Fibroblast of lung (primary cell): ENCODE data around the gene ENO1. TPM values are rescaled to one million over a fixed set of nuclear protein-coding genes. Genes with fewer than 3 reads are reported as not detected.
"Not testable (repeated sequence)": the region's sequence is repeated elsewhere in the genome, so short reads cannot be mapped to it uniquely, and the experiment has no call there.

Source experiments
- DNase-seq, 2 donors: peaks; one replicate each; pipeline versions ENCODE4 v3.0.0 to v3.0.0-alpha.2; 2010; ENCODE audit warnings: low read depth in 2 of 2
- H2AFZ ChIP-seq: 2 replicates; pipeline ENCODE4 v1.5.1; 2012; ENCODE audit warnings: low read length, control low read depth, inconsistent platforms
- H3K27ac ChIP-seq: 2 replicates; pipeline ENCODE4 v1.5.1; 2011; ENCODE audit warnings: low read length, control low read depth; ENCODE audit not compliant: insufficient read depth
- H3K27me3 ChIP-seq: 2 replicates; pipeline ENCODE4 v1.5.1; 2011; ENCODE audit warnings: mild to moderate bottlenecking, low read length; ENCODE audit not compliant: control insufficient read depth, insufficient read depth
- H3K36me3 ChIP-seq: 2 replicates; pipeline ENCODE4 v1.5.1; 2011; ENCODE audit warnings: low read length; ENCODE audit not compliant: control insufficient read depth, insufficient read depth
- H3K4me1 ChIP-seq: 2 replicates; pipeline ENCODE4 v1.5.1; 2011; ENCODE audit warnings: low read length; ENCODE audit not compliant: control insufficient read depth, insufficient read depth; ENCODE audit errors: extremely low read depth
- H3K4me2 ChIP-seq: 2 replicates; pipeline ENCODE4 v1.5.1; 2011; ENCODE audit warnings: low read length, control low read depth; ENCODE audit not compliant: insufficient read depth; ENCODE audit errors: extremely low read depth
- H3K4me3 ChIP-seq, 4 experiments: fragments of 200-600 bp in 1 of 4; sonication (generic) in 1 of 4; replicated peaks in 1 of 4; 2 replicates each; pipeline ENCODE4 v1.5.1; 2011 to 2016; ENCODE audit warnings: low read length in 4 of 4, low read depth in 3 of 4, mild to moderate bottlenecking in 3 of 4, control low read depth in 2 of 4, inconsistent platforms in 1 of 4, mixed read lengths in 1 of 4; ENCODE audit not compliant: insufficient read depth in 1 of 4; ENCODE audit errors: control extremely low read depth in 1 of 4
- H3K79me2 ChIP-seq: 2 replicates; pipeline ENCODE4 v1.5.1; 2012; ENCODE audit warnings: mild to moderate bottlenecking, low read length, inconsistent platforms; ENCODE audit not compliant: control insufficient read depth, insufficient read depth
- H3K9ac ChIP-seq: 2 replicates; pipeline ENCODE4 v1.5.1; 2011; ENCODE audit warnings: mild to moderate bottlenecking, low read length, control low read depth; ENCODE audit not compliant: insufficient read depth
- H3K9me3 ChIP-seq: 2 replicates; pipeline ENCODE4 v1.5.1; 2012; ENCODE audit warnings: low read depth, low read length; ENCODE audit not compliant: control insufficient read depth, insufficient read depth
- H4K20me1 ChIP-seq: 2 replicates; pipeline ENCODE4 v1.5.1; 2011; ENCODE audit warnings: low read length; ENCODE audit not compliant: control insufficient read depth, insufficient read depth; ENCODE audit errors: extremely low read depth
- CTCF ChIP-seq, 2 donors: IDR thresholded peaks in 1 of 2; conservative IDR thresholded peaks in 1 of 2; 1 replicate in 1 of 2; 2 replicates in 1 of 2; pipeline ENCODE4 v1.5.1; 2011 to 2012; ENCODE audit warnings: low read length in 2 of 2, control low read depth in 1 of 2, inconsistent platforms in 1 of 2, low read depth in 1 of 2, mild to moderate bottlenecking in 1 of 2
- EZH2 ChIP-seq: IDR thresholded peaks from 2 replicates; pipeline ENCODE4 v1.5.1; 2012; ENCODE audit warnings: low read length, control low read depth, mild to moderate bottlenecking; ENCODE audit errors: missing control alignments
- polyA plus RNA-seq, 2 donors: library from polyadenylated mRNA; depleted of rRNA in 1 of 2; stranded (reverse) in 1 of 2; unstranded in 1 of 2; fragments of >200 nt; gene quantifications; 2 replicates each; pipeline ENCODE4 v1.2.1, GENCODE V29; 2011 to 2012; ENCODE audit warnings: missing spikeins in 1 of 2
- total RNA-seq: library from RNA; depleted of rRNA; stranded (reverse); fragments of >200 nt; gene quantifications from 2 replicates; pipeline ENCODE4 v1.2.1, GENCODE V29; 2014

Gene ENO1
- total and polyA plus RNA-seq, 2 donors (not counting 1 experiment from before 2014, with no cell fraction given) = 963 to 1,177 TPM

GRCh38 chr1:8902765-8903164 lies 24.3 kb upstream of the ENO1 start:
- no peak overlapping the region for H3K4me3 ChIP-seq
- no peak overlapping the region for H3K4me2 ChIP-seq
- H4K20me1 ChIP-seq = no peaks in the 10 kb centered on the region
- TF ChIP-seq EZH2 (no peak), CTCF (conservative IDR thresholded peaks at IDR 0.05 in 1 of 2, IDR thresholded peaks at IDR 0.05 in 1 of 2; ENCODE audit: low read depth in 1 of 2, low read length in 2 of 2) (peak; percentile 7 to 23)
- no peaks in the 10 kb centered on the region for H3K27me3 ChIP-seq
- H3K27ac ChIP-seq = no peak overlapping the region
- no peak overlapping the region for H3K9ac ChIP-seq
- H3K4me1 ChIP-seq = peaks cover 15% of the 10 kb centered on the region
- H3K79me2 ChIP-seq = no peaks in the 10 kb centered on the region
- DNase-seq = peak in 1 of 2 donors; percentile 63
- H3K36me3 ChIP-seq = no peaks in the 10 kb centered on the region
- H2AFZ ChIP-seq = no peak overlapping the region
- H3K9me3 ChIP-seq = no peaks in the 10 kb centered on the region

GRCh38 chr1:8900684-8901083 lies 22.2 kb upstream of the ENO1 start:
- not testable (repeated sequence) for H3K27me3 ChIP-seq

GRCh38 chr1:8899046-8899445 lies 20.6 kb upstream of the ENO1 start:
- no peaks in the 10 kb centered on the region for H4K20me1 ChIP-seq
- no peak overlapping the region for H3K27ac ChIP-seq
- H3K4me2 ChIP-seq = no peak overlapping the region
- no peaks in the 10 kb centered on the region for H3K36me3 ChIP-seq
- H3K4me3 ChIP-seq = no peak overlapping the region
- DNase-seq = no peak
- peaks cover 8% of the 10 kb centered on the region for H3K4me1 ChIP-seq
- no peak overlapping the region for H3K9ac ChIP-seq
- H3K79me2 ChIP-seq = no peaks in the 10 kb centered on the region
- H3K27me3 ChIP-seq = no peaks in the 10 kb centered on the region
- no peak for TF ChIP-seq CTCF (conservative IDR thresholded peaks at IDR 0.05 in 1 of 2, IDR thresholded peaks at IDR 0.05 in 1 of 2; ENCODE audit: low read depth in 1 of 2, low read length in 2 of 2)
- no peak for TF ChIP-seq EZH2
- H3K9me3 ChIP-seq = no peaks in the 10 kb centered on the region
- no peak overlapping the region for H2AFZ ChIP-seq

More at GRCh38 chr1:8900684-8901083, 22.2 kb upstream of the ENO1 start:
- H3K4me2 ChIP-seq, H3K9me3 ChIP-seq, H3K4me3 ChIP-seq, H3K9ac ChIP-seq, H3K27ac ChIP-seq, H2AFZ ChIP-seq, H4K20me1 ChIP-seq, H3K79me2 ChIP-seq, DNase-seq, H3K36me3 ChIP-seq: not testable (repeated sequence)
- H3K4me1 ChIP-seq = peaks cover 15% of the 10 kb centered on the region

GRCh38 chr1:8898418-8898817 lies 19.9 kb upstream of the ENO1 start:
- H3K79me2 ChIP-seq, H3K4me2 ChIP-seq, H3K27ac ChIP-seq, H3K36me3 ChIP-seq, H3K9ac ChIP-seq, DNase-seq, H3K9me3 ChIP-seq, H4K20me1 ChIP-seq, H3K27me3 ChIP-seq, H3K4me3 ChIP-seq, H3K4me1 ChIP-seq, H2AFZ ChIP-seq: not testable (repeated sequence)

GRCh38 chr1:8897505-8897904 lies 19.0 kb upstream of the ENO1 start:
- H3K4me2 ChIP-seq, H2AFZ ChIP-seq, H3K9ac ChIP-seq, DNase-seq, H3K9me3 ChIP-seq, H3K27me3 ChIP-seq, H3K36me3 ChIP-seq, H3K27ac ChIP-seq, H3K4me3 ChIP-seq, H3K79me2 ChIP-seq, H3K4me1 ChIP-seq, H4K20me1 ChIP-seq: not testable (repeated sequence)
